Measurements from ENCODE around the gene KCNN3. TPM values are rescaled to one million over a fixed set of nuclear protein-coding genes. Genes with fewer than 3 reads are reported as not detected.

The KCNN3 gene
- total RNA-seq, 4 donors from 2014 or later = 0.21 to 0.78 (median 0.26) TPM

DNA sequence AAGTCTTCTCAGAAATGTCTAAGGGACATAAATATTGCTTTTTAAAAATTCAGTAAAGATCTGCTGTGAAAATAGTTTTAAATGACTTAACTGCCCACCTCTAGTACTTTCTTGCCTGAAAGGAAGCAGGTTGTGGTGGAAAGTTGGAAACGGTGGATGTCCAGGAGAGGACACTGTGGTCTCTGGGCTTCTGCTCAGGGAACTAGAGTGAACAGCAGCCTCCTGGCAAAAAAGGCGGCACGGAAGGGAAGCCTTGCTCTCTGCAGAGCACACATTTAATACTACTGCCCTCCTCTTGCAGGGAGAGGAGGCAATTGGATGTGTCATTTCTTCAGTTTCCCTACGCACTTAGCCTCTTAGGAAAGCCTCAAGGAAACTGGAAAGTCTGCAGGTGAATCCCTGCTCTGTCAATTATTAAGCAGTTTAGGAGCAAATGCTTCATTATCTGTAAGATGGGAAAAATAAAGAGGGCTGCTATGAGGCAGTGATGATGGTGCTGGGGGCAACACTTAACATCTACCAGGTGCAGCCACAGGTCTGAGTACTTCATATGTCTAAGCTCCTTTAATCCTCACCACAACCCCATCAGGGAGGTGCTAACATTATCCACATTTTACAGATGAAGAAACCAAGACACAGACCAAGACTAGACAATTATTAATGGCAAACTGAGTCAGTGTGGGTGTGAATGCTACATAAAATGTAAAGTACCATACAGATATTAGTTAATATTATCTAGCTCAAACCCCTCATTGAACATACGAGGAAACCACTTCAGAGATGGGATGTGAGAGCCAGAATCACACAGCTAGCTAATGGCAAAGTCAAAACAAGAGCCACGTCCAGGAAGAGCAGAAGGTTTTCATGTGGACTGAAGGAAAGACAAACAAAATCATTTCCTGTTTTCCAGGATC, 153.2 kb downstream of the KCNN3 start:
- WGBS, 2 donors = 64 to 68% methylated on average over 6 of the region's 6 CpGs
- Histone ChIP-seq H3K9me3 (no peaks in the 10 kb centered on the region), H3K4me3 (no peak overlapping the region), H3K36me3 (no peaks in the 10 kb centered on the region), H3K27ac (no peak overlapping the region), H3K4me1 (no peaks in the 10 kb centered on the region), H3K27me3 (no peaks in the 10 kb centered on the region)
- TF ChIP-seq POLR2A (IDR thresholded peaks at IDR 0.05) = no peak
- TF ChIP-seq, protein P1, sequence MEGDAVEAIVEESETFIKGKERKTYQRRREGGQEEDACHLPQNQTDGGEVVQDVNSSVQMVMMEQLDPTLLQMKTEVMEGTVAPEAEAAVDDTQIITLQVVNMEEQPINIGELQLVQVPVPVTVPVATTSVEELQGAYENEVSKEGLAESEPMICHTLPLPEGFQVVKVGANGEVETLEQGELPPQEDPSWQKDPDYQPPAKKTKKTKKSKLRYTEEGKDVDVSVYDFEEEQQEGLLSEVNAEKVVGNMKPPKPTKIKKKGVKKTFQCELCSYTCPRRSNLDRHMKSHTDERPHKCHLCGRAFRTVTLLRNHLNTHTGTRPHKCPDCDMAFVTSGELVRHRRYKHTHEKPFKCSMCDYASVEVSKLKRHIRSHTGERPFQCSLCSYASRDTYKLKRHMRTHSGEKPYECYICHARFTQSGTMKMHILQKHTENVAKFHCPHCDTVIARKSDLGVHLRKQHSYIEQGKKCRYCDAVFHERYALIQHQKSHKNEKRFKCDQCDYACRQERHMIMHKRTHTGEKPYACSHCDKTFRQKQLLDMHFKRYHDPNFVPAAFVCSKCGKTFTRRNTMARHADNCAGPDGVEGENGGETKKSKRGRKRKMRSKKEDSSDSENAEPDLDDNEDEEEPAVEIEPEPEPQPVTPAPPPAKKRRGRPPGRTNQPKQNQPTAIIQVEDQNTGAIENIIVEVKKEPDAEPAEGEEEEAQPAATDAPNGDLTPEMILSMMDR (IDR thresholded peaks at IDR 0.05) = no peak
- TF ChIP-seq EP300 (IDR thresholded peaks at IDR 0.05) = no peak
- no peak for DNase-seq (ENCODE audit: low spot score in 2 of 2)

DNA sequence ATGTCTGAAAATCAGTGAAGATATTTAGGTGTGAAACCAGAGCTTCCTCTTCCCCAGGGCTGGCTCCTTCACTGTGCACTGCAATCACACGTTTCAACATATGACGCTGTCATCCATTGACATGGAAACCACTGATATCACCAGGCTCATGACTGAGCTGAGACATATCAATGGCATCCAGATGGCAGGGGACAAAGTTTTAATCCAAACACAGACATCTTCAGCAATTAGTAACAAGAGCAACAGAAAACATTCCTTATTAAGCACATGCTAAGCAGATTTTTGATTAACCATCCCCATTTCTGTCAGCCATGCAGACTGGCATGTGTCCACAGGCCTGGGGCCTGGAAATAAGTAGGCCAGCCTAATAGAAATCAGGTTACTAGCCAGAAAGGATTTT, 154.1 kb downstream of the KCNN3 start:
- no peak overlapping the region for H3K4me3 ChIP-seq
- no peak overlapping the region for H3K27ac ChIP-seq
- TF ChIP-seq POLR2A (IDR thresholded peaks at IDR 0.05) (no peak), EP300 (IDR thresholded peaks at IDR 0.05) (no peak)
- TF ChIP-seq, protein P1 (IDR thresholded peaks at IDR 0.05) = no peak
- H3K36me3 ChIP-seq = no peaks in the 10 kb centered on the region
- no peaks in the 10 kb centered on the region for H3K4me1 ChIP-seq
- DNase-seq (ENCODE audit: low spot score in 2 of 2) = no peak
- 61 to 63% methylated on average over 2 of the region's 2 CpGs for WGBS, 2 donors
- no peaks in the 10 kb centered on the region for H3K9me3 ChIP-seq
- no peaks in the 10 kb centered on the region for H3K27me3 ChIP-seq

DNA sequence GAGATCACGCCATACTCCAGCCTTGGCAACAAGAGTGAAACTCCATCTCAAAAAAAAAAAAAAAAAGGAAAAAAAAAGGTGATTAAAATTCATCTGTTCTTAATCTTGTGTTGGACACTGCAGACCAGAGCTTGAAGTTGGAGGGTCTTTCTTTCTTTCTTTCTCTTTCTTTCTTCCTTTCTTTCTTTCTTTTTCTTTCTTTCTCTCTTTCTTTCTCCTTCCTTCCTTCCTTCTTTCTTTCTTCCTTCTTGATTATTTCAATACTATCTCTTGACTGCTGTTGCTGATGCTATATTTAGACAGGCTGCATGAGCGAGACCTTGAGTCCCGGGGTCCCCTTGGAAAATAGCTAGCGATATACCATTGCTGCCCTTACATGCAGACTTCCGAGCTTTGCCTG, 154.7 kb downstream of the KCNN3 start:
- Histone ChIP-seq H3K4me3 (no peak overlapping the region), H3K27me3 (no peaks in the 10 kb centered on the region), H3K27ac (no peak overlapping the region), H3K9me3 (no peaks in the 10 kb centered on the region), H3K4me1 (no peaks in the 10 kb centered on the region), H3K36me3 (no peaks in the 10 kb centered on the region)
- no peak for DNase-seq (ENCODE audit: low spot score in 2 of 2)
- 81 to 89% methylated on average over 5 of the region's 5 CpGs for WGBS, 2 donors
- TF ChIP-seq, protein P1 (IDR thresholded peaks at IDR 0.05) = no peak
- TF ChIP-seq EP300 (IDR thresholded peaks at IDR 0.05) = no peak
- no peak for TF ChIP-seq POLR2A (IDR thresholded peaks at IDR 0.05)

DNA sequence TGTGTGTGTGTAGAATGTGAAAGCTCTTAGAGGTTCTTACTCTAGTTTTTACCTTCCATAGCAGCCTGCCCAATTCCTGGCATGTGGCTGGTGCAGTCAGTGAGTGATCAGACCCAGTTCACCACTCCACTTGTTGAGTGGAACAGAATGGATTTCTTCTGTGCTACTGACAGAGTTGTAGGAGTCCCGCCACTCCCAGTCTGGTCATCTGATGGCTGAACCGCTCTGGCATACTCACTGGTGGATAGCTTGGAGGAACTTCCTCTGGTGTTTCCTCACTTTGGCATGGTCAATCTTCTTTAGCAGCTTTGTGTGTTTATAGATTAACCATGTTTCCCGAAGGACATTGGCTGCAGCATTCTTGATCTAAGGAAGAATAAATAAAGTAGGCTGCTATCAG, 155.4 kb downstream of the KCNN3 start:
- peak in 1 of 2 donors; percentile 30 for DNase-seq (ENCODE audit: low spot score in 2 of 2)
- no peak overlapping the region for H3K27ac ChIP-seq
- no peaks in the 10 kb centered on the region for H3K36me3 ChIP-seq
- H3K27me3 ChIP-seq = no peaks in the 10 kb centered on the region
- H3K4me1 ChIP-seq = no peaks in the 10 kb centered on the region
- no peaks in the 10 kb centered on the region for H3K9me3 ChIP-seq
- TF ChIP-seq EP300 (IDR thresholded peaks at IDR 0.05) = no peak
- TF ChIP-seq POLR2A (IDR thresholded peaks at IDR 0.05) = no peak
- TF ChIP-seq, protein P1 (IDR thresholded peaks at IDR 0.05) = no peak
- H3K4me3 ChIP-seq = no peak overlapping the region
- WGBS, 2 donors = 57 to 62% methylated on average over 3 of the region's 3 CpGs

DNA sequence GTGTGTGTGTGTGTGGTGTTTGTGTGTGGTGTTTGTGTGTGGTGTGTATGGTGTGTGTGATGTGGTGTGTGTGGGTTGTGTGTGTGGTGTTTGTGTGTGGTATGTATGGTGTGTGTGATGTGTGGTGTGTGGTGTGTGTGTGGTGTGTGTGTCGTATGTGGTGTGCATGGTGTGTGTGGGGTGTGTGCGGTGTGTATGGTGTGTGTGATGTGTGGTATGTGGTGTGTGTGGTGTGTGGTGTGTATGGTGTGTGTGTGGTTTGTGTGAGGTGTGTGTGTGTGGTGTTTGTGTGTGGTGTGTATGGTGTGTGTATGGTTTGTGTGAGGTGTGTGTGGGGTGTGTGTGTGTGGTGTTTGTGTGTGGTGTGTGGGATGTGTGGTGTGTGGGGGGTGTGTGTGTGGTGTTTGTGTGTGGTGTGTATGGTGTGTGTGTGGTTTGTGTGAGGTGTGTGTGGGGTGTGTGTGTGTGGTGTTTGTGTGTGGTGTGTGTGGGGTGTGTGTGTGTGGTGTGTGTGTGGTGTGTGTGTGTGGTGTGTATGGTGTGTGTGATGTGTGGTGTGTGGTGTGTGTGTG, 155.9 kb downstream of the KCNN3 start:
- Histone ChIP-seq H3K27me3 (no peaks in the 10 kb centered on the region), H3K9me3 (no peaks in the 10 kb centered on the region), H3K4me1 (no peaks in the 10 kb centered on the region), H3K36me3 (no peaks in the 10 kb centered on the region), H3K4me3 (no peak overlapping the region), H3K27ac (no peak overlapping the region)
- TF ChIP-seq EP300 (IDR thresholded peaks at IDR 0.05) = no peak
- TF ChIP-seq, protein P1 (IDR thresholded peaks at IDR 0.05) = no peak
- no peak for TF ChIP-seq POLR2A (IDR thresholded peaks at IDR 0.05)
- 80% methylated on average over 2 of the region's 2 CpGs for WGBS, 2 donors
- DNase-seq (ENCODE audit: low spot score in 2 of 2) = no peak
